ENCODE results near the gene METAP1.
"Not testable (repeated sequence)": the region's sequence is repeated elsewhere in the genome, so short reads cannot be mapped to it uniquely, and the experiment has no call there.

The METAP1 gene

DNA sequence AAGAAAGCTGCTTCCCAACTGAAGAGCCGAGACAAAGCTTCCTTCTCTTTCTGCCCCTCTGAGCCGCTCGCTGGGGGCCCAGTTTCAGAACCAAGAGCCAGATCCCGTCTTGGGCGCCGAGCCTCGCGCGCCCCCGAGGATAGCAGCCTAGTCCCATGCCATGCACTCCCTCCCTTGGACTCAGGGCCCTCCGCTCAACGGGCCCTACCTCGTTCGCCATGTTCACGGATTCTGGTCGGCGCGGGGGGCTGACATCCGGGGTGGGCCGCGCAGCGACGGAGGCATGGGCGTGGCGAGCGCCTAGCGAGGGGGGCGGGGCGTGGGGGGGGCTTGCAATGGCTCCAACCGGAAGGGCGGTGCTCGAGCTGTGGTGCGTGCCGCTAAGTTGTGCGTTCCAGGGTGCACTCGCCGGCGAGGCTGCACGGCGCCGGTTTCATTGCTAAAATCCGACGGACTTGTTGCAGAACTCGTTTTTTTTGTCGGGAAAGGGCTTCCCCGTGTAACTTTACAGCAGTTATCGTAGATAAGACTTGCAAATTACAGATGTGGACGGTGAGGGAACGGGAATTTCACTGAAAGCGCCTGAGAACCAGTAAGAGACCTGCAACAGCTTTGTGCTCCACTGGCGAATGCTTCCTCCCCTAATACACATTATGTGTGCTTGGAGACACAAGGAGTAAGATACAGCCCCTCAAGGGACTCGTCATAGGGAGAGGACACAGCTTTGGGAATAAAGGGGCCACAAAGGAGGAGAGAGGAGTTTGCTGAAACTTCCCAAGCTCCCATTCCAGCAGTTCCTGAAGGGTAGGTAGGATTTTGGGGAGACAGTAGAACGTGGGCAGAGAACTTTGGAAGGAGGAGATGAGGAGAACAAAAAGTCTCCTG is 93.2 kb downstream of the METAP1 start, which contains the start of gene ADH5:
Gene ADH5, minus strand, starts transcription at position 308 of the 885 bp plus-strand sequence. Its CDS starts 88 bp downstream, at position 220.
- DNase-seq (ENCODE audit: low read depth) = peak; percentile 82
- TF ChIP-seq, protein P1, sequence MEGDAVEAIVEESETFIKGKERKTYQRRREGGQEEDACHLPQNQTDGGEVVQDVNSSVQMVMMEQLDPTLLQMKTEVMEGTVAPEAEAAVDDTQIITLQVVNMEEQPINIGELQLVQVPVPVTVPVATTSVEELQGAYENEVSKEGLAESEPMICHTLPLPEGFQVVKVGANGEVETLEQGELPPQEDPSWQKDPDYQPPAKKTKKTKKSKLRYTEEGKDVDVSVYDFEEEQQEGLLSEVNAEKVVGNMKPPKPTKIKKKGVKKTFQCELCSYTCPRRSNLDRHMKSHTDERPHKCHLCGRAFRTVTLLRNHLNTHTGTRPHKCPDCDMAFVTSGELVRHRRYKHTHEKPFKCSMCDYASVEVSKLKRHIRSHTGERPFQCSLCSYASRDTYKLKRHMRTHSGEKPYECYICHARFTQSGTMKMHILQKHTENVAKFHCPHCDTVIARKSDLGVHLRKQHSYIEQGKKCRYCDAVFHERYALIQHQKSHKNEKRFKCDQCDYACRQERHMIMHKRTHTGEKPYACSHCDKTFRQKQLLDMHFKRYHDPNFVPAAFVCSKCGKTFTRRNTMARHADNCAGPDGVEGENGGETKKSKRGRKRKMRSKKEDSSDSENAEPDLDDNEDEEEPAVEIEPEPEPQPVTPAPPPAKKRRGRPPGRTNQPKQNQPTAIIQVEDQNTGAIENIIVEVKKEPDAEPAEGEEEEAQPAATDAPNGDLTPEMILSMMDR (conservative IDR thresholded peaks at IDR 0.05; ENCODE audit: control insufficient read depth, insufficient read depth, low read depth, low read length) = no peak
- H3K4me3 ChIP-seq (ENCODE audit: control insufficient read depth, low read depth, low read length) = peak within 1 kb of the TSS; percentile 81

DNA sequence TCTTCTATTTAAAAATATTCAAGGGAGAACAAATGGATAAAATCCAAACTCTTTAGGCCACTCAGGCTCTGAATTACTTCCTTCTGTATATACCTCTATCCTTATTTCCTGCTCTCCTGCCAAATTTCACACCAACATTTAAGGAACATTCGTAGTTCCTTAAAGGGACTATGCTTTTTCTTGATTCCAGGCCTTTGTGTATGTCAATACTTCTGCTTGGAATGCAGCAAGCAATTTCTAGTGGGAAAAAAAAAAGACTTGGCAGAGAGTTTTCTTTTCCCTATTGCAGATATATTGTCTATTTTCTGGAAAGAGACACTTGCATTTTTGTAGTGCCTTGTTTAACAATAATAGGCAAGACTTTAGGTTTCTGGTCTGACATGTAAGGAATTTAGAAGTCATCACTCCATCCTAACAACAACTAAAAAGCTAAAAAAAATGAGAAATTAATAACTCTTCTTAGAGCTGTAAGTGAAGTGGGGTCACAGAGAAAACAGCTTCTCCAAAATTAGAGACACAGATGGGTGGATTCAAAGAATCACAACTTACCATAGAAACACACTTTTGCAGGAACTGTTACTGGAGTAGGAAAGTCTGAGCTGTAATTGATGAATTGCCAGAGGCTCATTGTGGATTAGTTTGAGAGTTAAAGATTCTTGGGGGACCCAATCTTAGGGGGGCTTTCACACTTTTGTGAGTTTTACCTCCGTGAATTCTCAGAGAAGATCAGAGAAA is 95.1 kb downstream of the METAP1 start:
- DNase-seq (ENCODE audit: low read depth) = no peak
- TF ChIP-seq, protein P1 (conservative IDR thresholded peaks at IDR 0.05; ENCODE audit: control insufficient read depth, insufficient read depth, low read depth, low read length) = no peak
- peak overlapping the region; percentile 81 for H3K4me3 ChIP-seq (ENCODE audit: control insufficient read depth, low read depth, low read length)

DNA sequence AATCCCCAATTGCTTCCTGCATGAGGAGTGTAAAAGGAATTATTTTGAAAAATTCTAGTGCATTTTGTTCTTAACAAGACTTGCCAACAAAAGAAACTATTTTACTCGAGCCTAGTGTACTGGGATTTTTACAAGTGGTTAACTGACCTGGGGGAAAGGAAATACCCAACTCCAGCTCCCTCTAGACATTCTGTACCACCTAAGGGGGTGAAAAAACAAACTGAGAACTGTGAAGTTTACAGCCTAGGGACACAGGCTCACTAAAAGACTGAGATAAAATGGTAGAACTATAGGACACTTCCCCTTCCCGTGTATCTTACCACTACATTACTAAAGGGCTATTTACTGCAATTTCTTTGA is 95.7 kb downstream of the METAP1 start:
- H3K4me3 ChIP-seq (ENCODE audit: control insufficient read depth, low read depth, low read length) = no peak overlapping the region
- TF ChIP-seq, protein P1 (conservative IDR thresholded peaks at IDR 0.05; ENCODE audit: control insufficient read depth, insufficient read depth, low read depth, low read length) = no peak
- DNase-seq (ENCODE audit: low read depth) = no peak

DNA sequence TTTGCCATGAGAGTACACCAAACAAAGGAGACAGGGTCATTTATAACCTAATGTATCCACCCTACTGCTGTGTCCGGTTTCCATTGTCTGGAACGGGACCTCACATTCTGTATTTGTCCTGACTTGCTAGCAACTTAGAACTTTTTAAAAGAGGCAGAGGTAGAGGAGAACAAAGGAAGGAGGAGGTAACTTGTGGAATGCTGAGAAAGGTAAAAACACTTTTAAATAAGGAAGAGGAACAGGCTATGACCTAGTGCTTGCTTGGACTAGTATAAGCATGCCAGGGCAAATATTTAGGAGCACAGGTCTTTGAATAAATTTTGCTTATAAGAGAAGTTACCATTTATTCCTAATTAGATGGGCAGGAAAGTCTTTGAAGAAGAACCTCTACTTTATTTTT is 96.3 kb downstream of the METAP1 start:
- not testable (repeated sequence) for H3K4me3 ChIP-seq (ENCODE audit: control insufficient read depth, low read depth, low read length); DNase-seq (ENCODE audit: low read depth)

DNA sequence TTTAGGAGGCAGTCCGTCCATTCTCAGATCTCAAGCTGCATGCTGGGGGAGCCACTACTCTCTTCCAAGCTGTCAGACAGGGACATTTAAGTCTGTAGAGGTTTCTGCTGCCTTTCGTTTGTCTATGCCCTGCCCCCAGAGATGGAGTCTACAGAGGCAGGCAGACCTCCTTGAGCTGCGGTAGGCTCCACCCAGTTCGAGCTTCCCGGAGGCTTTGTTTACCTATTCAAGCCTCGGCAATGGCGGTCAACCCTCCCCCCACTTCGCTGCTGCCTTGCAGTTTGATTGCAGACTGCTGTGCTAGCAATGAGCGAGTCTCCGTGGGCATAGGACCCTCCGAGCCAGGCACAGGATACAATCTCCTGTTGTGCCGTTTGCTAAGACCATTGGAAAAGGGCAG is 103.8 kb downstream of the METAP1 start:
- no peak for DNase-seq (ENCODE audit: low read depth)
- H3K4me3 ChIP-seq (ENCODE audit: control insufficient read depth, low read depth, low read length) = no peak overlapping the region

DNA sequence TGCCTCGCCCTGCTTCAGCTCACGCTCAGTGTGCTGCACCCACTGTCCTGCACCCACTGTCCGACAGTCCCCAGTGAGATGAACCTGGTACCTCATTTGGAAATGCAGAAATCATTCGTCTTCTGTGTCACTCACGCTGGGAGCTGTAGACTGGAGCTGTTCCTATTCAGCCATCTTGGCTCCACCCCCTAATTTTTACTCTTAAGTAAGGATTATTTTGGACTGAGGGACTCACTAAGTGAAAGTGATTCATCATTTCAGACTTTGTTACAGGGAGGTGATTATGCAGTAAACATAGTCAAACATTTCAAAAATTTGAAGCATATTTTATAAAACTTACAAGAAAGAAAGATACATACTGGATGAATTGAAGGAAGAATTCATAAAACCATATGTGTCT is 104.3 kb downstream of the METAP1 start:
- not testable (repeated sequence) for DNase-seq (ENCODE audit: low read depth); H3K4me3 ChIP-seq (ENCODE audit: control insufficient read depth, low read depth, low read length)

More for the DNA sequence above, 103.8 kb downstream of the METAP1 start:
- TF ChIP-seq, protein P1 (conservative IDR thresholded peaks at IDR 0.05; ENCODE audit: control insufficient read depth, insufficient read depth, low read depth, low read length) = no peak

DNA sequence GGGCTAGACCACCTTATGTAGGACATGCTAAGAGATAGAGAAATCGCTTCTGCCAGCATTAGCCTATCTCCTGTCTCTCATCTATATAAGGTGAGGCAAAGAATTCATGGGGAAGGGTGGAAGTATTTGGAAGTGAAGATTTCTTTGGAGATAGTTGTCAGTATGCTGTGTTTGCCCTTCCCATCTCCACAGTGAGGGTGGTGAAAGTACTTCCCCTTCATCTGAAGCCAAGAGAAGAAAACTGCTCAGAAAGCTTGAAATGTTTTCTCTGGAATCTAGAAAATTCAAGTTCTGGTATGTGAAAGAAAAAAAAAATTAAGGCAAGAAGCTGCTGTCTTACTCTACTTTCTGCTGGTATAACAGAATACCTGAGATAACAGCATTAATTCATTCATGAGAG is 105.4 kb downstream of the METAP1 start:
- H3K4me3 ChIP-seq (ENCODE audit: control insufficient read depth, low read depth, low read length) = no peak overlapping the region
- TF ChIP-seq, protein P1 (conservative IDR thresholded peaks at IDR 0.05; ENCODE audit: control insufficient read depth, insufficient read depth, low read depth, low read length) = no peak
- DNase-seq (ENCODE audit: low read depth) = no peak
